Measurements from ENCODE around the gene AFF3.

The AFF3 gene

GRCh38 chr2:100185516-100185915 lies 43.1 kb upstream of the AFF3 start:
- Histone ChIP-seq H4K8ac (ENCODE audit: low read depth, low read length) (no peak overlapping the region), H3K27me3 (ENCODE audit: insufficient read depth, low read length) (peaks cover 2% of the 10 kb centered on the region), H3K9ac (ENCODE audit: low read length) (no peak overlapping the region), H3K4me1 (ENCODE audit: control insufficient read depth in 1 of 2, insufficient read depth in 2 of 2, low read length in 2 of 2) (no peaks in the 10 kb centered on the region), H3K4ac (ENCODE audit: low read depth, low read length) (no peak overlapping the region), H3K79me1 (ENCODE audit: low read length) (no peaks in the 10 kb centered on the region), H3K18ac (ENCODE audit: low read length) (no peak overlapping the region), H3K23ac (ENCODE audit: low read length) (no peak overlapping the region), H3K27ac (ENCODE audit: low read depth, low read length) (no peak overlapping the region), H3K9me3 (ENCODE audit: insufficient read depth, low read depth, low read length) (no peaks in the 10 kb centered on the region), H3K4me3 (ENCODE audit: low read depth, low read length) (no peak overlapping the region), H2AK5ac (ENCODE audit: low read length) (no peak overlapping the region), H3K79me2 (ENCODE audit: control insufficient read depth, insufficient read depth, low read length, poor library complexity) (no peaks in the 10 kb centered on the region), H2BK5ac (ENCODE audit: low read depth, low read length, poor library complexity) (no peak overlapping the region), H4K91ac (ENCODE audit: low read depth, low read length) (no peak overlapping the region), H3K14ac (ENCODE audit: low read length) (no peak overlapping the region), H3K36me3 (ENCODE audit: control insufficient read depth in 1 of 2, insufficient read depth in 2 of 2, low read length in 2 of 2) (no peaks in the 10 kb centered on the region), H2AFZ (ENCODE audit: insufficient read depth, low read length, poor library complexity) (no peak overlapping the region), H4K12ac (ENCODE audit: low read depth, low read length) (no peak overlapping the region), H2BK120ac (ENCODE audit: insufficient read depth, low read length, poor library complexity) (no peak overlapping the region), H2BK12ac (ENCODE audit: low read length) (no peak overlapping the region), H3K4me2 (ENCODE audit: low read length) (no peak overlapping the region)
- no CpG with 5 or more reads among the region's 5 CpGs for whole genome bisulfite sequencing (ENCODE audit: extremely low coverage, insufficient coverage, insufficient read length)
- DNase-seq, result no peak

- Histone ChIP-seq H2AK5ac (ENCODE audit: low read length) (no peak overlapping the region), H3K14ac (ENCODE audit: low read length) (no peak overlapping the region), H3K4me1 (ENCODE audit: control insufficient read depth in 1 of 2, insufficient read depth in 2 of 2, low read length in 2 of 2) (no peaks in the 10 kb centered on the region), H2BK5ac (ENCODE audit: low read depth, low read length, poor library complexity) (no peak overlapping the region), H3K18ac (ENCODE audit: low read length) (no peak overlapping the region), H4K8ac (ENCODE audit: low read depth, low read length) (no peak overlapping the region), H3K27me3 (ENCODE audit: insufficient read depth, low read length) (peaks cover 2% of the 10 kb centered on the region), H2BK120ac (ENCODE audit: insufficient read depth, low read length, poor library complexity) (no peak overlapping the region), H3K4ac (ENCODE audit: low read depth, low read length) (no peak overlapping the region), H3K9ac (ENCODE audit: low read length) (no peak overlapping the region), H3K4me3 (ENCODE audit: low read depth, low read length) (no peak overlapping the region), H4K12ac (ENCODE audit: low read depth, low read length) (no peak overlapping the region), H4K91ac (ENCODE audit: low read depth, low read length) (no peak overlapping the region), H3K23ac (ENCODE audit: low read length) (no peak overlapping the region), H3K36me3 (ENCODE audit: control insufficient read depth in 1 of 2, insufficient read depth in 2 of 2, low read length in 2 of 2) (no peaks in the 10 kb centered on the region), H3K27ac (ENCODE audit: low read depth, low read length) (no peak overlapping the region), H3K79me1 (ENCODE audit: low read length) (no peaks in the 10 kb centered on the region), H2AFZ (ENCODE audit: insufficient read depth, low read length, poor library complexity) (no peak overlapping the region), H2BK12ac (ENCODE audit: low read length) (no peak overlapping the region), H3K79me2 (ENCODE audit: control insufficient read depth, insufficient read depth, low read length, poor library complexity) (no peaks in the 10 kb centered on the region), H3K9me3 (ENCODE audit: insufficient read depth, low read depth, low read length) (no peaks in the 10 kb centered on the region), H3K4me2 (ENCODE audit: low read length) (no peak overlapping the region)
- no CpG with 5 or more reads among the region's 3 CpGs for WGBS (ENCODE audit: extremely low coverage, insufficient coverage, insufficient read length)
- no peak for DNase-seq
Measured at GRCh38 chr2:100185105-100185504, 42.7 kb upstream of the AFF3 start.

- no peaks in the 10 kb centered on the region for H3K4me1 ChIP-seq (ENCODE audit: control insufficient read depth in 1 of 2, insufficient read depth in 2 of 2, low read length in 2 of 2)
- no peaks in the 10 kb centered on the region for H3K79me1 ChIP-seq (ENCODE audit: low read length)
- no peak overlapping the region for H2AFZ ChIP-seq (ENCODE audit: insufficient read depth, low read length, poor library complexity)
- no peak overlapping the region for H4K8ac ChIP-seq (ENCODE audit: low read depth, low read length)
- no peak overlapping the region for H3K14ac ChIP-seq (ENCODE audit: low read length)
- H3K23ac ChIP-seq (ENCODE audit: low read length), result no peak overlapping the region
- DNase-seq, result no peak
- no peak overlapping the region for H2BK120ac ChIP-seq (ENCODE audit: insufficient read depth, low read length, poor library complexity)
- H3K79me2 ChIP-seq (ENCODE audit: control insufficient read depth, insufficient read depth, low read length, poor library complexity), result no peaks in the 10 kb centered on the region
- no peak overlapping the region for H2AK5ac ChIP-seq (ENCODE audit: low read length)
- H4K12ac ChIP-seq (ENCODE audit: low read depth, low read length), result no peak overlapping the region
- no peaks in the 10 kb centered on the region for H3K9me3 ChIP-seq (ENCODE audit: insufficient read depth, low read depth, low read length)
- H3K27ac ChIP-seq (ENCODE audit: low read depth, low read length), result no peak overlapping the region
- H3K4me2 ChIP-seq (ENCODE audit: low read length), result no peak overlapping the region
- H3K4ac ChIP-seq (ENCODE audit: low read depth, low read length), result no peak overlapping the region
- no CpG with 5 or more reads among the region's 4 CpGs for WGBS (ENCODE audit: extremely low coverage, insufficient coverage, insufficient read length)
- peaks cover 2% of the 10 kb centered on the region for H3K27me3 ChIP-seq (ENCODE audit: insufficient read depth, low read length)
- no peak overlapping the region for H2BK5ac ChIP-seq (ENCODE audit: low read depth, low read length, poor library complexity)
- no peak overlapping the region for H2BK12ac ChIP-seq (ENCODE audit: low read length)
- H3K18ac ChIP-seq (ENCODE audit: low read length), result no peak overlapping the region
- H4K91ac ChIP-seq (ENCODE audit: low read depth, low read length), result no peak overlapping the region
- H3K4me3 ChIP-seq (ENCODE audit: low read depth, low read length), result no peak overlapping the region
- H3K9ac ChIP-seq (ENCODE audit: low read length), result no peak overlapping the region
- H3K36me3 ChIP-seq (ENCODE audit: control insufficient read depth in 1 of 2, insufficient read depth in 2 of 2, low read length in 2 of 2), result no peaks in the 10 kb centered on the region
Measured at GRCh38 chr2:100184055-100184737, 41.8 kb upstream of the AFF3 start.

- peaks cover 0 to 3% of the 10 kb centered on the region in 2 experiments for H3K4me1 ChIP-seq (ENCODE audit: control insufficient read depth in 1 of 2, insufficient read depth in 2 of 2, low read length in 2 of 2)
- H3K27ac ChIP-seq (ENCODE audit: low read depth, low read length), result no peak overlapping the region
- no peak overlapping the region for H4K91ac ChIP-seq (ENCODE audit: low read depth, low read length)
- H3K4me3 ChIP-seq (ENCODE audit: low read depth, low read length), result no peak overlapping the region
- no peaks in the 10 kb centered on the region for H3K36me3 ChIP-seq (ENCODE audit: control insufficient read depth in 1 of 2, insufficient read depth in 2 of 2, low read length in 2 of 2)
- no peak overlapping the region for H2AK5ac ChIP-seq (ENCODE audit: low read length)
- H4K8ac ChIP-seq (ENCODE audit: low read depth, low read length), result no peak overlapping the region
- no peak overlapping the region for H2BK12ac ChIP-seq (ENCODE audit: low read length)
- H3K79me2 ChIP-seq (ENCODE audit: control insufficient read depth, insufficient read depth, low read length, poor library complexity), result no peaks in the 10 kb centered on the region
- no peak overlapping the region for H2BK120ac ChIP-seq (ENCODE audit: insufficient read depth, low read length, poor library complexity)
- H2BK5ac ChIP-seq (ENCODE audit: low read depth, low read length, poor library complexity), result no peak overlapping the region
- H3K23ac ChIP-seq (ENCODE audit: low read length), result no peak overlapping the region
- no peak overlapping the region for H3K18ac ChIP-seq (ENCODE audit: low read length)
- no peak for DNase-seq
- no peak overlapping the region for H2AFZ ChIP-seq (ENCODE audit: insufficient read depth, low read length, poor library complexity)
- H3K4me2 ChIP-seq (ENCODE audit: low read length), result no peak overlapping the region
- H3K4ac ChIP-seq (ENCODE audit: low read depth, low read length), result no peak overlapping the region
- H3K14ac ChIP-seq (ENCODE audit: low read length), result no peak overlapping the region
- no peaks in the 10 kb centered on the region for H3K9me3 ChIP-seq (ENCODE audit: insufficient read depth, low read depth, low read length)
- no CpG with 5 or more reads among the region's 21 CpGs for WGBS (ENCODE audit: extremely low coverage, insufficient coverage, insufficient read length)
- H3K27me3 ChIP-seq (ENCODE audit: insufficient read depth, low read length), result peaks cover 2% of the 10 kb centered on the region
- no peak overlapping the region for H3K9ac ChIP-seq (ENCODE audit: low read length)
- H3K79me1 ChIP-seq (ENCODE audit: low read length), result no peaks in the 10 kb centered on the region
- H4K12ac ChIP-seq (ENCODE audit: low read depth, low read length), result no peak overlapping the region
Measured at GRCh38 chr2:100182494-100183361, 40.3 kb upstream of the AFF3 start.
